LNCAP (cell line): ENCODE results near the gene GATA1.

ENCODE experiments used
- TF ChIP-seq, protein P1 (sequence below): fragments of 450-650 bp; IDR thresholded peaks from 2 replicates; pipeline ENCODE4 v1.5.1; 2017; ENCODE audit warnings: mild to moderate bottlenecking

Gene GATA1

DNA sequence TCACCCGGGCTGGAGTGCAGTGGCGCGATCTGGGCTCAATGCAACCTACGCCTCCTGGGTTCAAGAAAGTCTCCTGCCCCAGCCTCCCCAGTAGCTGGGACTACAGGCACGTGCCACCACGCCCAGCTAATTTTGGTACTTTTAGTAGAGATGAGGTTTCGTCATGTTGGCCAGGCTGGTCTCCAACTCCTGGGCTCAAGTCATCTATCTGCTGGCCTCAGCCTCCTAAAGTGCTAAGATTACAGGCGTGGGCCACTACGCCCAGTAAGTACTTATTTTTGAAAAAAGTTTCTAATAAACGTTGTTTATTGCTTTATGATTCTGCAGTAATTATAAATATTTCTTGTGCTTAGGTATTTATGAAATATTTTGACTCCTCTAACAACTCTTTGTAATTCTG lies 53.3 kb downstream of the GATA1 start:
- TF ChIP-seq, protein P1, sequence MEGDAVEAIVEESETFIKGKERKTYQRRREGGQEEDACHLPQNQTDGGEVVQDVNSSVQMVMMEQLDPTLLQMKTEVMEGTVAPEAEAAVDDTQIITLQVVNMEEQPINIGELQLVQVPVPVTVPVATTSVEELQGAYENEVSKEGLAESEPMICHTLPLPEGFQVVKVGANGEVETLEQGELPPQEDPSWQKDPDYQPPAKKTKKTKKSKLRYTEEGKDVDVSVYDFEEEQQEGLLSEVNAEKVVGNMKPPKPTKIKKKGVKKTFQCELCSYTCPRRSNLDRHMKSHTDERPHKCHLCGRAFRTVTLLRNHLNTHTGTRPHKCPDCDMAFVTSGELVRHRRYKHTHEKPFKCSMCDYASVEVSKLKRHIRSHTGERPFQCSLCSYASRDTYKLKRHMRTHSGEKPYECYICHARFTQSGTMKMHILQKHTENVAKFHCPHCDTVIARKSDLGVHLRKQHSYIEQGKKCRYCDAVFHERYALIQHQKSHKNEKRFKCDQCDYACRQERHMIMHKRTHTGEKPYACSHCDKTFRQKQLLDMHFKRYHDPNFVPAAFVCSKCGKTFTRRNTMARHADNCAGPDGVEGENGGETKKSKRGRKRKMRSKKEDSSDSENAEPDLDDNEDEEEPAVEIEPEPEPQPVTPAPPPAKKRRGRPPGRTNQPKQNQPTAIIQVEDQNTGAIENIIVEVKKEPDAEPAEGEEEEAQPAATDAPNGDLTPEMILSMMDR, result no peak
